Spleen (tissue), 11 donors: ENCODE results near the gene CSTPP1. TPM values are rescaled to one million over a fixed set of nuclear protein-coding genes. Genes with fewer than 3 reads are reported as not detected.
"Not testable (repeated sequence)": the region's sequence is repeated elsewhere in the genome, so short reads cannot be mapped to it uniquely, and the experiment has no call there.

Experiments used
- DNase-seq: peaks from one replicate; pipeline ENCODE4 v3.0.0-alpha.2; 2020
- H3K27ac ChIP-seq, 8 donors: fragments of 200-600 bp; sonication (generic) in 7 of 8; 1 replicate in 4 of 8; 2 replicates in 4 of 8; pipeline versions ENCODE4 v1.5.0 to v1.8.0; 2016 to 2021; ENCODE audit warnings: inconsistent platforms in 4 of 8, mild to moderate bottlenecking in 4 of 8, moderate library complexity in 1 of 8
- H3K27me3 ChIP-seq, 7 donors: fragments of 200-600 bp; sonication (generic) in 6 of 7; replicated peaks in 1 of 7; 1 replicate in 4 of 7; 2 replicates in 3 of 7; pipeline versions ENCODE4 v1.5.0 to v1.8.0; 2016 to 2021; ENCODE audit warnings: inconsistent platforms in 3 of 7, mild to moderate bottlenecking in 1 of 7
- H3K36me3 ChIP-seq, 6 donors: fragments of 200-600 bp; sonication (generic) in 5 of 6; 1 replicate in 4 of 6; 2 replicates in 2 of 6; pipeline versions ENCODE4 v1.5.0 to v1.8.0; 2016 to 2021; ENCODE audit warnings: inconsistent platforms in 2 of 6
- H3K4me1 ChIP-seq, 6 donors: fragments of 200-600 bp; sonication (generic) in 5 of 6; 1 replicate in 3 of 6; 2 replicates in 3 of 6; pipeline versions ENCODE4 v1.5.0 to v1.8.0; 2016 to 2021; ENCODE audit warnings: inconsistent platforms in 3 of 6
- H3K4me3 ChIP-seq, 8 donors: fragments of 200-600 bp; sonication (generic) in 7 of 8; 1 replicate in 4 of 8; 2 replicates in 4 of 8; pipeline versions ENCODE4 v1.5.0 to v1.8.0; 2016 to 2021; ENCODE audit warnings: inconsistent platforms in 4 of 8, mild to moderate bottlenecking in 4 of 8, moderate library complexity in 2 of 8
- H3K9me3 ChIP-seq, 8 donors: fragments of 200-600 bp; sonication (generic) in 7 of 8; 1 replicate in 4 of 8; 2 replicates in 4 of 8; pipeline versions ENCODE4 v1.5.0 to v1.8.0; 2016 to 2021; ENCODE audit warnings: inconsistent platforms in 4 of 8
- CTCF ChIP-seq, 11 experiments: fragments of 200-600 bp in 7 of 11; fragments of 450-650 bp in 4 of 11; sonication (generic) in 4 of 11; IDR thresholded peaks in 8 of 11; conservative IDR thresholded peaks in 3 of 11; 1 replicate in 7 of 11; 2 replicates in 4 of 11; pipeline versions ENCODE4 v1.4.0 to v1.8.0; 2016 to 2021; ENCODE audit warnings: antibody characterized with exemption in 11 of 11, inconsistent platforms in 4 of 11, mild to moderate bottlenecking in 1 of 11
- POLR2A ChIP-seq, 3 donors: fragments of 450-650 bp; IDR thresholded peaks; one replicate each; pipeline ENCODE4 v1.5.1; 2017; ENCODE audit warnings: antibody characterized with exemption in 3 of 3, mild to moderate bottlenecking in 1 of 3
- POLR2AphosphoS5 ChIP-seq, 3 donors: sonication (generic); formaldehyde crosslinking; IDR thresholded peaks; one replicate each; pipeline ENCODE4 v1.5.1; 2017; ENCODE audit warnings: antibody characterized with exemption in 3 of 3
- WGBS, 5 donors: extraction: QIAGEN DNeasy Blood & Tissue Kit in 3 of 5; methylation state at CpG; one replicate each; pipeline versions ENCODE4 v1.1.5 to v1.1.7; 2013 to 2018; 5-methylcytosine and 5-hydroxymethylcytosine counted together
- intact Hi-C: fragments of 100-400 bp; cut with DNase I; formaldehyde crosslinking; loops from one replicate; pipeline ENCODE4 v1.15.0; 2023; ENCODE audit warnings: low total_unique reads
- polyA plus RNA-seq, 3 donors: library from polyadenylated mRNA; stranded (reverse); fragments of 200-250 nt; gene quantifications; one replicate each; pipeline ENCODE4 v1.2.1, GENCODE V29; 2013
- total RNA-seq, 7 donors: library from RNA; depleted of rRNA in 3 of 7; stranded (reverse); fragments of >200 nt in 3 of 7; fragmentation: NEBNext Ultra II Directional in 4 of 7; extraction: Animal tissue kit (Norgen Biotek cat#: 25700) in 4 of 7; gene quantifications; one replicate each; pipeline versions ENCODE4 v1.1.0 to v1.2.1, GENCODE V29; 2016 to 2021
- donor health status: healthy with polysubstance abuse.
- donor health status: DM: no; HTN: no; CAD: no; lungs with moderate emphysema.
- donor health status: DM: no; HTN: no; CAD: no.
- donor health status: Bipolar disorder and iron deficiency.
- donor health status: healthy.
- donor health status: DM: no; HTN: no; CAD: no.
- donor health status: DM: yes; HTN: yes; CAD: no.

CSTPP1 gene
- total and polyA plus RNA-seq, 10 donors, result 8.6 to 23.0 (median 14.4) TPM

- H3K27ac ChIP-seq, result no peak overlapping the region
- H3K4me1 ChIP-seq, result no peaks in the 10 kb centered on the region
- no peak overlapping the region for H3K4me3 ChIP-seq
- TF ChIP-seq CTCF (IDR thresholded peaks at IDR 0.05 in 8 of 11, conservative IDR thresholded peaks at IDR 0.05 in 3 of 11), result no peak
- intact Hi-C loops, result no loop called here
- DNase-seq, result no peak
- no peaks in the 10 kb centered on the region for H3K27me3 ChIP-seq
- WGBS, 5 donors, result 89 to 95% (median 93%) methylated on average over 4 of the region's 4 CpGs
- peaks cover 0 to 3% (median 0%) of the 10 kb centered on the region in 8 donors for H3K9me3 ChIP-seq
- no peaks in the 10 kb centered on the region for H3K36me3 ChIP-seq
Measured at GRCh38 chr11:47108214-47108613, 171.7 kb downstream of the CSTPP1 start.

GRCh38 chr11:47109051-47109726, 172.6 kb downstream of the CSTPP1 start:
- WGBS, 5 donors, result 68 to 87% (median 84%) methylated on average over 6 of the region's 6 CpGs
- TF ChIP-seq POLR2AphosphoS5 (IDR thresholded peaks at IDR 0.05) (no peak), POLR2A (IDR thresholded peaks at IDR 0.05) (no peak), CTCF (IDR thresholded peaks at IDR 0.05 in 8 of 11, conservative IDR thresholded peaks at IDR 0.05 in 3 of 11) (no peak)
- H3K36me3 ChIP-seq, result no peaks in the 10 kb centered on the region
- no peak overlapping the region for H3K4me3 ChIP-seq
- no peak for DNase-seq
- intact Hi-C loops, result no loop called here
- no peaks in the 10 kb centered on the region for H3K4me1 ChIP-seq
- no peak overlapping the region for H3K27ac ChIP-seq
- no peaks in the 10 kb centered on the region for H3K27me3 ChIP-seq
- H3K9me3 ChIP-seq, result peaks cover 0 to 3% (median 0%) of the 10 kb centered on the region in 8 donors

GRCh38 chr11:47109727-47110246, 173.2 kb downstream of the CSTPP1 start:
- H3K9me3 ChIP-seq, result peaks cover 0 to 3% (median 0%) of the 10 kb centered on the region in 8 donors
- H3K36me3 ChIP-seq, result no peaks in the 10 kb centered on the region
- no peaks in the 10 kb centered on the region for H3K4me1 ChIP-seq
- WGBS, 5 donors, result 85 to 92% (median 88%) methylated on average over 3 of the region's 3 CpGs
- H3K27ac ChIP-seq, result no peak overlapping the region
- intact Hi-C loops, result no loop called here
- H3K4me3 ChIP-seq, result no peak overlapping the region
- DNase-seq, result no peak
- no peaks in the 10 kb centered on the region for H3K27me3 ChIP-seq
- no peak for TF ChIP-seq POLR2AphosphoS5 (IDR thresholded peaks at IDR 0.05)
- no peak for TF ChIP-seq CTCF (IDR thresholded peaks at IDR 0.05 in 8 of 11, conservative IDR thresholded peaks at IDR 0.05 in 3 of 11)
- no peak for TF ChIP-seq POLR2A (IDR thresholded peaks at IDR 0.05)

GRCh38 chr11:47111318-47111804, 174.8 kb downstream of the CSTPP1 start:
- H3K4me1 ChIP-seq, result no peaks in the 10 kb centered on the region
- intact Hi-C loops, result no loop called here
- DNase-seq, result no peak
- WGBS, 5 donors, result 68 to 84% (median 79%) methylated on average over 8 of the region's 8 CpGs
- H3K4me3 ChIP-seq, result no peak overlapping the region
- no peaks in the 10 kb centered on the region for H3K36me3 ChIP-seq
- TF ChIP-seq CTCF (IDR thresholded peaks at IDR 0.05 in 8 of 11, conservative IDR thresholded peaks at IDR 0.05 in 3 of 11), result no peak
- no peak for TF ChIP-seq POLR2AphosphoS5 (IDR thresholded peaks at IDR 0.05)
- TF ChIP-seq POLR2A (IDR thresholded peaks at IDR 0.05), result no peak
- no peaks in the 10 kb centered on the region for H3K27me3 ChIP-seq
- H3K27ac ChIP-seq, result no peak overlapping the region
- H3K9me3 ChIP-seq, result peaks cover 0 to 3% (median 0%) of the 10 kb centered on the region in 8 donors

- H3K27ac ChIP-seq, H3K4me3 ChIP-seq, intact Hi-C loops, DNase-seq, H3K36me3 ChIP-seq, H3K27me3 ChIP-seq, H3K4me1 ChIP-seq, H3K9me3 ChIP-seq: not testable (repeated sequence)
- 94 to 100% (median 97%) methylated on average over 3 to 4 of the region's 4 CpGs for WGBS, 5 donors
Measured at GRCh38 chr11:47112941-47113340, 176.4 kb downstream of the CSTPP1 start.

- H3K27ac ChIP-seq, H3K36me3 ChIP-seq, intact Hi-C loops, H3K27me3 ChIP-seq, H3K4me1 ChIP-seq, H3K4me3 ChIP-seq, DNase-seq, H3K9me3 ChIP-seq: not testable (repeated sequence)
- WGBS, 5 donors, result 86 to 93% (median 89%) methylated on average over 18 to 20 of the region's 20 CpGs
Measured at GRCh38 chr11:47118958-47119688, 182.6 kb downstream of the CSTPP1 start.
